ENCODE measurements around the gene XPNPEP2.

GRCh38 chrX:129786210-129786651 is 47.5 kb downstream of the XPNPEP2 start:
- TF ChIP-seq, protein P1, sequence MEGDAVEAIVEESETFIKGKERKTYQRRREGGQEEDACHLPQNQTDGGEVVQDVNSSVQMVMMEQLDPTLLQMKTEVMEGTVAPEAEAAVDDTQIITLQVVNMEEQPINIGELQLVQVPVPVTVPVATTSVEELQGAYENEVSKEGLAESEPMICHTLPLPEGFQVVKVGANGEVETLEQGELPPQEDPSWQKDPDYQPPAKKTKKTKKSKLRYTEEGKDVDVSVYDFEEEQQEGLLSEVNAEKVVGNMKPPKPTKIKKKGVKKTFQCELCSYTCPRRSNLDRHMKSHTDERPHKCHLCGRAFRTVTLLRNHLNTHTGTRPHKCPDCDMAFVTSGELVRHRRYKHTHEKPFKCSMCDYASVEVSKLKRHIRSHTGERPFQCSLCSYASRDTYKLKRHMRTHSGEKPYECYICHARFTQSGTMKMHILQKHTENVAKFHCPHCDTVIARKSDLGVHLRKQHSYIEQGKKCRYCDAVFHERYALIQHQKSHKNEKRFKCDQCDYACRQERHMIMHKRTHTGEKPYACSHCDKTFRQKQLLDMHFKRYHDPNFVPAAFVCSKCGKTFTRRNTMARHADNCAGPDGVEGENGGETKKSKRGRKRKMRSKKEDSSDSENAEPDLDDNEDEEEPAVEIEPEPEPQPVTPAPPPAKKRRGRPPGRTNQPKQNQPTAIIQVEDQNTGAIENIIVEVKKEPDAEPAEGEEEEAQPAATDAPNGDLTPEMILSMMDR (IDR thresholded peaks at IDR 0.05), result no peak
- no peak for TF ChIP-seq POLR2A (IDR thresholded peaks at IDR 0.05)
